NCI-H460 (cell line): ENCODE results near the gene MUC20. TPM values are rescaled to one million over a fixed set of nuclear protein-coding genes. Genes with fewer than 3 reads are reported as not detected.
"Not testable (repeated sequence)": the region's sequence is repeated elsewhere in the genome, so short reads cannot be mapped to it uniquely, and the experiment has no call there.

Experiments
- DNase-seq: peaks from one replicate; pipeline ENCODE4 v3.0.0-alpha.2; 2016; ENCODE audit warnings: low read depth; ENCODE audit errors: extremely low read depth
- total RNA-seq: library from RNA; depleted of rRNA; stranded (reverse); fragments of >200 nt; shearing (Covaris generic); gene quantifications from 2 replicates; pipeline ENCODE4 v1.2.3, GENCODE V29; 2014

Gene MUC20
- total RNA-seq, 1 experiment from 2014 or later = 0.15 TPM

- no peak for DNase-seq
Measured at GRCh38 chr3:195727606-195728195, 6.9 kb downstream of the MUC20 start.

- not testable (repeated sequence) for DNase-seq
Measured at GRCh38 chr3:195728789-195729188, 8.0 kb downstream of the MUC20 start.

GRCh38 chr3:195729476-195730251 lies 8.9 kb downstream of the MUC20 start:
- DNase-seq = no peak

- DNase-seq = no peak
Measured at GRCh38 chr3:195731356-195731905, 10.7 kb downstream of the MUC20 start.

- no peak for DNase-seq
Measured at GRCh38 chr3:195732940-195733339, 12.2 kb downstream of the MUC20 start.

GRCh38 chr3:195735036-195735695 lies 14.4 kb downstream of the MUC20 start:
- DNase-seq = no peak

GRCh38 chr3:195736866-195737490 lies 16.2 kb downstream of the MUC20 start:
- DNase-seq = no peak

GRCh38 chr3:195737782-195738181 lies 17.0 kb downstream of the MUC20 start:
- not testable (repeated sequence) for DNase-seq

GRCh38 chr3:195738274-195739044 lies 17.7 kb downstream of the MUC20 start:
- DNase-seq = no peak

- no peak for DNase-seq
Measured at GRCh38 chr3:195739561-195740111, 18.9 kb downstream of the MUC20 start.

GRCh38 chr3:195744437-195744836 lies 23.7 kb downstream of the MUC20 start:
- DNase-seq = no peak

- DNase-seq = no peak
Measured at GRCh38 chr3:195746346-195746745, 25.6 kb downstream of the MUC20 start.

- no peak for DNase-seq
Measured at GRCh38 chr3:195746751-195747150, 26.0 kb downstream of the MUC20 start.

- no peak for DNase-seq
Measured at GRCh38 chr3:195748661-195749060, 27.9 kb downstream of the MUC20 start.

GRCh38 chr3:195749101-195749500 lies 28.3 kb downstream of the MUC20 start:
- not testable (repeated sequence) for DNase-seq

GRCh38 chr3:195750797-195751520 lies 30.2 kb downstream of the MUC20 start:
- no peak for DNase-seq

- no peak for DNase-seq
Measured at GRCh38 chr3:195751560-195751959, 30.8 kb downstream of the MUC20 start.

GRCh38 chr3:195752066-195752465 lies 31.3 kb downstream of the MUC20 start:
- no peak for DNase-seq
